ENCODE measurements around the gene CSNK2B.

GRCh38 chr6:31655349-31656237, 10.3 kb upstream of the CSNK2B start, which contains the start of gene APOM:
- TF ChIP-seq CTCF (IDR thresholded peaks at IDR 0.05): no peak
- TF ChIP-seq POLR2A (IDR thresholded peaks at IDR 0.05): no peak

All from body of pancreas (tissue), 4 donors.